ENCODE results near the gene SYNM.

DNA sequence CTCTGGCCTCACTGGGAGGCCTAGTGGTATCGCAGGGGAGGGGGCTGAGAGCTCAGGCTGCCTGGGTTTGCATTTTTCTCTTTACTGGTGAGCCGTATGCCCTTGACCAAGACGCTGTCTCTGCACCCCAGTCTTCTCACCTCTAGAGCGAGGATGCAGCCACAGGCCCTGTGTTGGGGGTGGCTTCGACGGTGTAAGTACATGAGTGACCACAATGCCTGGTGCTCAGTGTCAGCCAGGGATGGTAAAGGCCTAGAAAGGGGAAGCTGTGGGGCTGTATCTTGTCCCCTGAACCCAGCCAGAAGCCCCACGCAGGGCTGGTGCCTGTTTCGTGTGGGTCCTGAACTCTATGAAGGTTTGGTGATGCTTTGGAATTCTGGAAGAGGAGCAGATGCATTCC lies 19.8 kb downstream of the SYNM start:
- TF ChIP-seq CTCF (IDR thresholded peaks at IDR 0.05) (no peak), POLR2A (IDR thresholded peaks at IDR 0.05) (no peak)
